T-helper 17 cell (primary cell): ENCODE data around the gene TMPRSS3. TPM values are rescaled to one million over a fixed set of nuclear protein-coding genes. Genes with fewer than 3 reads are reported as not detected.

Experiments
- ATAC-seq: fragments of 150-1000 bp; cut with Tn5 transposase; 2 replicates; pipeline ENCODE4 v1.10.0; 2021; ENCODE audit warnings: mild to moderate bottlenecking, moderate library complexity
- DNase-seq, 3 donors: peaks; one replicate each; pipeline versions ENCODE4 v3.0.0 to v3.0.0-alpha.2; 2020 to 2021
- H3K9me3 ChIP-seq: one replicate; pipeline ENCODE4 v1.7.0; 2013; ENCODE audit warnings: low read length, mild to moderate bottlenecking; ENCODE audit not compliant: control insufficient read depth, poor library complexity, severe bottlenecking
- H3K27ac Mint-ChIP-seq: one replicate; pipeline ENCODE4 v1.8.0; 2022; ENCODE audit warnings: mild to moderate bottlenecking, moderate library complexity, mixed read lengths
- H3K27me3 Mint-ChIP-seq: one replicate; pipeline ENCODE4 v1.8.0; 2022; ENCODE audit warnings: mixed read lengths
- H3K36me3 Mint-ChIP-seq: one replicate; pipeline ENCODE4 v1.8.0; 2022; ENCODE audit warnings: low read depth, mixed read lengths
- H3K4me1 Mint-ChIP-seq: one replicate; pipeline ENCODE4 v1.8.0; 2022; ENCODE audit warnings: mild to moderate bottlenecking, mixed read lengths
- H3K4me3 Mint-ChIP-seq: one replicate; pipeline ENCODE4 v1.8.0; 2022; ENCODE audit warnings: mild to moderate bottlenecking, moderate library complexity, mixed read lengths
- total RNA-seq, 4 donors: library from RNA in 2 of 4; stranded (reverse) in 2 of 4; gene quantifications; one replicate each; pipeline ENCODE4 v1.2.3 and lab custom pipeline; 2022 to 2026

Gene TMPRSS3
- total RNA-seq, 2 donors from 2014 or later, result 2.8 to 4.5 TPM

DNA sequence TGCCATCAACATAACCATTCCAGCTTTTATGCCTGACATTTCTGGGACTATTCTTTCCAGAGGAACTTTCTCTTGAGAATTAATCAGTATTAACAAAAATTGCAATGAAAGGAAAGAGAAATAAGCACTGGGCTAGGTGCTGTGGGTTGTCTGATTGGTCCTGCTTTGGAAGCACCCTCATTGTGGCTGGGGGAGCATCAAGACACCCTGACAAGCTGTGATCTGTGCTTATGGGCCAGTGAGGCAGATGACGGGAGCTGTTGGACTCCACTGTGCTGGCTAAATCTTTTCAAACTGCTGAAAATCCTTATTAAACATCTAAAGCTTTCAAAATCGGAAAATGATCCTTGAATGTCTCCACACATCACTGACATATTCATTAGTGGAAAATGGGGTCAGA is 27.8 kb upstream of the TMPRSS3 start:
- peak overlapping the region; percentile 96 for H3K27ac Mint-ChIP-seq
- ATAC-seq (no peak), DNase-seq (no peak)
- peak overlapping the region; percentile 92 for H3K4me3 Mint-ChIP-seq
- no peaks in the 10 kb centered on the region for H3K27me3 Mint-ChIP-seq
- H3K36me3 Mint-ChIP-seq, result peaks cover 16% of the 10 kb centered on the region
- peaks cover 63% of the 10 kb centered on the region for H3K4me1 Mint-ChIP-seq
- no peaks in the 10 kb centered on the region for H3K9me3 ChIP-seq

DNA sequence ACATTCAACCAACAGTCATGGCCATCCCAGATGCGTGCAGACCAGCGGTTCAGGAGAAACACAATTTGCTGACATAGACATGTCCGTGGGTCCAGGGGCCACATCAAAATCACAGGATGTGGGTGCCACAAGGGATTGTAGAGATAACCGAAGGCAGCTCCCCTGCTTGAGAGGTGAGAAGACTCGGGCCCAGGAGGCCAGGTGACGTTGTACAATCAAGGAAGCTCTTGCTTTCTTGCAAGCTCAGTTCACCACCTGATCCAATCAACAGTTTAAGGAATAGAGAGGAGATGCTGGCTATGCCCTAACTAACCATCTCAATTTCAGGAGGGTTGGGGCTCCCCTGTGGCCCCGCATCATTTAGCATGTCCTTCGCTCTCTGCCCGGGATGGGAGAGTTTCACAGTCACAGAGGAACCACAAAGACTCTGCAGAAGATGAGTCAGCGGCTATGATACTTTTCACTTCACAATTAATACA is 27.4 kb upstream of the TMPRSS3 start:
- Mint-ChIP-seq H3K4me3 (peak overlapping the region; percentile 92), H3K4me1 (peaks cover 63% of the 10 kb centered on the region), H3K27ac (peak overlapping the region; percentile 96), H3K36me3 (peaks cover 16% of the 10 kb centered on the region), H3K27me3 (no peaks in the 10 kb centered on the region)
- no peaks in the 10 kb centered on the region for H3K9me3 ChIP-seq
- DNase-seq (peak in 1 of 3 donors; percentile 28), ATAC-seq (peak; percentile 19)

DNA sequence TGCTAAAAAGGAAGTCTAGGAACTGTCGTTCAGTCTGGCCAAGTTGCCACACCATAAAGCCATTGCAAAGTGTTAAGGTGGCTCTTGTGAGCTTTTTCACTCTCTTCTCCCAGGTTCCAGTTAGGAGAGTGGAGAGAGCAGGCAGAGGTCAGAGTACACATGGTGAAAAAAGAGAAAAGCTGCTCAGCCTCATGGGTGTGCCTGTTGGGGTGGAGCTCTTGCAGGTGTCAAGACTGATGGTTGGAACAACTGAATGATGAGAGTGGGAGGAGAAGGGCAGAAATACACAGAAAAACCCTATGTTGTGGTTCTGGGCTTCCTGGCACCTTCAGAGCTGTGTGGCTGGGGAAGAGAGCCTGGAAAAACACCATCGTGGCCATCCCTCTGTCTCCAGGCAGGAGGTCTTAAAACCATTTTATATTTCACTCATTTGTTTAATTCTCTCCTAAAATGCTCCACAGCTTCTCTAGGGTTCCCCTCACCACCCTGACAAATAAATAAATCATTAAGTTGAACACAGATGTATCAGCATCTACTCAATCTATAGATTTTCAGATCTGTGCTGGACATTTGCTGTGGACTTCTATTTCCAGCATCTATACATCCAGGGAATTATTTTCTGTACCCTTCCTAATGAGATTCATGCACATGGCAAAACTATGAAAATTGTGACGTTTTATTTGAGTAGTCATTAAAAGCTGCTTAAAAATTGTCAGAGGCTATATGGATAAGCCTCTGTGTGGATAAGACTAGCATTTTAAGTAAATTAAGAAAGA is 25.4 kb upstream of the TMPRSS3 start:
- Mint-ChIP-seq H3K4me3 (peak overlapping the region; percentile 47), H3K36me3 (peaks cover 14% of the 10 kb centered on the region), H3K27me3 (no peaks in the 10 kb centered on the region), H3K27ac (peak overlapping the region; percentile 96), H3K4me1 (peaks cover 59% of the 10 kb centered on the region)
- ATAC-seq (no peak), DNase-seq (no peak)
- H3K9me3 ChIP-seq, result no peaks in the 10 kb centered on the region

DNA sequence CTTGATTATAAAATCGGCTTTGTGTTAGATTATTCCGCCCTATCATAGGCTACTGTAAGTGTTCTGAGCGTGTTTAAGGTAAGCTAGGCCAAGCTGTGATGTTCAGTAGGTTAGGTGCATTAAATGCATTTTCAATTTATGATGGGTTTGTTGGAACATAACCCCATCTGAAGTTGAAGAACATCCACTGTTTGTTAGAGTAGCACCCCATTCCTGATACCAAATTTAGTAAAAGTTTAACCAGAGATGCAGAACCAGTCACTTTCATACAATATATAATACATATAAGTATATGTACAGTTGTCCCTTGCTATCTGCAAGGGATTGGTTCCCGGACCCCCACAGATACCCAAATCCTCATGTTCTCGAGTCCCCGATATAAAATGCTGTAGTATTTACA is 24.0 kb upstream of the TMPRSS3 start:
- peaks cover 10% of the 10 kb centered on the region for H3K36me3 Mint-ChIP-seq
- peaks cover 59% of the 10 kb centered on the region for H3K4me1 Mint-ChIP-seq
- peak overlapping the region; percentile 96 for H3K27ac Mint-ChIP-seq
- no peaks in the 10 kb centered on the region for H3K27me3 Mint-ChIP-seq
- DNase-seq, result no peak
- H3K4me3 Mint-ChIP-seq, result no peak overlapping the region
- H3K9me3 ChIP-seq, result no peaks in the 10 kb centered on the region
- no peak for ATAC-seq

DNA sequence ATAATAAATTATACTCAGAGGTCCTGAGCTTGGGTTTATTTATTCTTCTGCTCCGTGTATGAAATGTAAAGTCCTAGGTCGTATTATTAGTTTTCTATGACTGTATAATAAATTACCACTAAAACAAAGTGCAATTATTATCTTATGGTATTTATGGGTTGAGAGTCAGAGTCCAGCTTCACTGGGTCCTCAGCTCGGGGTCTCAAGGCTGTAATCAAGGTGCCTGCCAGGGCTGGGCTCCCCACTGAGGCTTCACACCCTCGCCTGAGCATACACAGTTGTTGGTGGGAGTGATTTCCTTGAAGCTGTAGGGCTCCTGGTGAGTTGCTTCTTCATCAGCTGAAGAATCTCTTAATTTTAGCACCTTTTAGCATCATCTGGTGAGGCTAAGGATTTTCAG is 23.0 kb upstream of the TMPRSS3 start:
- Mint-ChIP-seq H3K4me3 (no peak overlapping the region), H3K36me3 (peaks cover 15% of the 10 kb centered on the region), H3K4me1 (peaks cover 59% of the 10 kb centered on the region), H3K27me3 (no peaks in the 10 kb centered on the region), H3K27ac (no peak overlapping the region)
- ATAC-seq (no peak), DNase-seq (no peak)
- no peaks in the 10 kb centered on the region for H3K9me3 ChIP-seq

DNA sequence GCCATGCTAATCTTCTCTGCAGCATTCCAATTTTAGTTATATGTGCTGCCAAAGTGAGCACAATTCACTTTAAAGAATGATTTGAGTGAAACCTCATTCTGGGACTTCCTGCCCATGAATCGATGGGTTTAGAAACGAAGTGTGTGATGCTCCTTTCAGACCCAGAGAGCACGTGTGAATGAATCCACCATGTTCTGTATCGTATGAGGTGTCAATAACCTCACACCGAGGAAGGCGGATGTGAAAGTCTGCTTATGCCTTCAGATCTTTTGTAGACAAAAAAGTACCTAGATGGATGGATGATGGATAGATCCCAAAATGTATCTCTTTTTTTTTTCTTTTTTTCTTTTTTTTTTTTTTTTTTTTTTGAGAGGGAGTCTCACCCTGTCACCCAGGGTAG is 21.7 kb upstream of the TMPRSS3 start:
- no peak for ATAC-seq
- no peak overlapping the region for H3K4me3 Mint-ChIP-seq
- no peak overlapping the region for H3K27ac Mint-ChIP-seq
- peaks cover 20% of the 10 kb centered on the region for H3K36me3 Mint-ChIP-seq
- H3K27me3 Mint-ChIP-seq, result no peaks in the 10 kb centered on the region
- DNase-seq, result no peak
- peaks cover 61% of the 10 kb centered on the region for H3K4me1 Mint-ChIP-seq
- H3K9me3 ChIP-seq, result no peaks in the 10 kb centered on the region

DNA sequence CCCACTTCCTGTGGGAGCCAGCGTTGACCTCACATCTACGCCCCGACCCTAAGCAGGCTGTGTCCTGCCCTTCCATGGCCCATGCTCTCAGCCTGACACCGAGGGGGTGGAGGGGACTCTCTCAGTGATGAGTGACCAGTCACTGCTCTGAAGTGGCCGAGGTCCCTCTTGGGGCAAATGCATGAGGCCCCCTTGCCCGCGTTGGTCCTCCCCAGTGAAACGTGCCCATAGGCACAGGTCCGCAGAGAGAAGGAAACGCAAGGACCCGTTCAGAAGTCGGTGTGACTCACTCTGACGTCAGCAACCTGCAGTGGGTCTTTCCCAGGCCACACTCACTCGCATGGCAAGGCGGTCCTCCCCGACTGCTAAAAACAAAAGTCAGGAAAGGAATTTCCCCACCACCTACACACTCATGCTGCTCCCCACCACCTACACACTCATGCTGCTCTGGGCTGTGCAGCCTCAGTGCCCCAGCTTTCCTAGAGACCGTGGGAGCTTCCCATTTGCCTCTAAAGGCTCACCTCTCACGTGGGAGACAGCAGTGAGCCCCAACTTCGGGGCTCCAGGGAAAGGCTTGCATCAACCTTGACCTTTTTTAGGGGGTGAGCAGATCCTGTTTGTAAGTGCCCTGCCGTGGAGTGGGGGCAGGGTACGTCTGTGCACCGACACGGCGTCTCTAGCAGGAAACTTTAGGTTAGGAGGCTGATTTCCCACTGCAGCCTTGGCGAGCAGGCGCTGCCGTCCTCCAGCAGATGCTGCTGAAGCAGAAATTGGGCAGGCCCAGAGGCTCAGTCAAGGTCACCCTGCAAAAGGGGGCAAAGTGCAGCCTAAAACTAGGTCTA is 19.3 kb upstream of the TMPRSS3 start:
- Mint-ChIP-seq H3K4me3 (peak overlapping the region; percentile 86), H3K4me1 (peaks cover 45% of the 10 kb centered on the region), H3K27me3 (no peaks in the 10 kb centered on the region)

DNA sequence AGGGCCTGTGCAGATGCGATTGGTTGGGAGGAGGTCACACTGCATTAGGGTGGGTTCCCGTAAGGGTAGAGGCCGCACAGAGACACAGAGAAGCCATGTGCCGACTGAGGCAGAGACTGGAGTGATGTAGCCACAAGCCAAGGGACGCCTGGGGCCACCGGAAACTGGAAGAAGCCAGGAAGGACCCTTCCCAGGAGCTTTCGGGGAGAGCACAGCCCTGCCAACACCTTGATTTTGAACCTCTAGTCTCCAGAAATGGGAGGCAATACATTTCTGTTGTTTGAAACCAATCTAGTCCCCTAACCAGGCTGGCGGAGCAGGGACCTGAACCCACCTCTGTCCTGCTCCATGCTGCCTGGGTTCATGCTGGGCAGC is 18.7 kb upstream of the TMPRSS3 start:
- Mint-ChIP-seq H3K4me1 (peaks cover 45% of the 10 kb centered on the region), H3K27ac (no peak overlapping the region), H3K4me3 (peak overlapping the region; percentile 86), H3K36me3 (peaks cover 19% of the 10 kb centered on the region), H3K27me3 (no peaks in the 10 kb centered on the region)
- ATAC-seq (no peak), DNase-seq (no peak)
- H3K9me3 ChIP-seq, result no peaks in the 10 kb centered on the region

More for the DNA sequence above, 19.3 kb upstream of the TMPRSS3 start:
- Mint-ChIP-seq H3K36me3 (peaks cover 15% of the 10 kb centered on the region), H3K27ac (no peak overlapping the region)
- H3K9me3 ChIP-seq, result no peaks in the 10 kb centered on the region
- DNase-seq (peak; percentile 73 to 84 (median 73)), ATAC-seq (peak; percentile 95)

DNA sequence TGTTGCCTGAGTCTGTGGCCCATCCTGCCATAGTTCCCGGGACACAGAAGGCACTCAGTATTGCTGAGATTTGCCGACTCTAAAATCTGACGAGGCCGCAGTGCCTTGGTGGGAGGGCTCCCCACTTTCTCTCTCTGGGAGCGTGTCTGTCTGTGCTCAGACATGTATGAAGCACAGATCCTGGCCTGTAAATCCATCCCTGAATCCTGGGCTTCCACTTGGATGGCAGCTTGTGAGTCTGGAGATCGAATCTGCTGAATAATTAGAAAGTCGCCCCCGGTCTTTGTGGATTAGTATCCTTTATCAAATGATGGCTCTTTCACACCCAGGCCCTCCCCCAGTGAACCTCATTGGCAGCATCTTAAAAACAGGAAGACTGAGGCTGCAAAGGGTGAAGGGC is 18.2 kb upstream of the TMPRSS3 start:
- no peak for ATAC-seq
- Mint-ChIP-seq H3K36me3 (peaks cover 15% of the 10 kb centered on the region), H3K27ac (no peak overlapping the region)

DNA sequence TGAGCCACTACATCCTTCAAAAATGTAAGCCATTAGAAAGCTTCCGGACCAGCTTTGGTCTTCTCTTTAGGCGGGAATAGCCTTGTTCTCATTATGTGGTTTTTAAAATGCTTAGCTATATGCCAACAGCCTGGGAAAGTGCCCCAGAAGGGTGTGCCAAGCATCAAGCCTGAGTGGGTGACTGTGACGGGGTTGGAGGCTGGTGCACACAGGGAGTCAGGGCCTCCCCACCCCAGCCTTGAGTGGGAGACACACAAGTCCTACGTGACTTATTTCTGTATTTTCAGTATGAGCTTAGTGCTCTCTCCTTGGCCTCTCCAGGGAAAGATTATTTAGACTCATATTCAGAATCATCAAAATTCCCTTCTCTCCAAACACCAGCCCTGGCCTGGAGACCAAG is 17.6 kb upstream of the TMPRSS3 start:
- Mint-ChIP-seq H3K4me1 (peaks cover 43% of the 10 kb centered on the region), H3K27me3 (no peaks in the 10 kb centered on the region), H3K27ac (no peak overlapping the region), H3K4me3 (peak overlapping the region; percentile 86), H3K36me3 (peaks cover 15% of the 10 kb centered on the region)
- H3K9me3 ChIP-seq, result no peaks in the 10 kb centered on the region
- no peak for DNase-seq
- ATAC-seq, result no peak

More for the DNA sequence above, 18.2 kb upstream of the TMPRSS3 start:
- Mint-ChIP-seq H3K4me3 (peak overlapping the region; percentile 86), H3K4me1 (peaks cover 43% of the 10 kb centered on the region), H3K27me3 (no peaks in the 10 kb centered on the region)
- no peaks in the 10 kb centered on the region for H3K9me3 ChIP-seq
- DNase-seq, result no peak

DNA sequence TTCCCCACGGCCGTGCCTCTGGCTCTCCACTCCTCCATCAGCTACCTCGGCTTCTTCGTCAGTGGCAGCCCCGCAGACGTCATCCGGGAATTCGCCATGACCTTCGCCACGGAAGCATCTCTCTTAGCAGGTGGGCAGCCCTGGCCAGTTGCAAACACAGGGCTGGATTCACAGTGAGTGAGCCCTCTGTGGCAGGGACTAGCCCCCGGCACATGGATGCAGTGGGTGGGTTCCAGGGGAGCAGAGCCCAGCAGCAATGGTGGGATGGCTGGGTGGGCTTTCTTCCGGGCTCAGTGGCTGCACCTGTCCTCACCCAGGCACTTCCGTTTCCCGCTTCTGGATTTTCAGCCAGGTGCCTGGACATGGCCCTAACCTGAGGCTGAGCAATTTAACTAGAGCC is 17.2 kb upstream of the TMPRSS3 start:
- peak overlapping the region; percentile 86 for H3K4me3 Mint-ChIP-seq
- no peaks in the 10 kb centered on the region for H3K27me3 Mint-ChIP-seq
- no peak overlapping the region for H3K27ac Mint-ChIP-seq
- peaks cover 15% of the 10 kb centered on the region for H3K36me3 Mint-ChIP-seq
- ATAC-seq, result no peak
- peaks cover 46% of the 10 kb centered on the region for H3K4me1 Mint-ChIP-seq
- no peaks in the 10 kb centered on the region for H3K9me3 ChIP-seq
- no peak for DNase-seq

DNA sequence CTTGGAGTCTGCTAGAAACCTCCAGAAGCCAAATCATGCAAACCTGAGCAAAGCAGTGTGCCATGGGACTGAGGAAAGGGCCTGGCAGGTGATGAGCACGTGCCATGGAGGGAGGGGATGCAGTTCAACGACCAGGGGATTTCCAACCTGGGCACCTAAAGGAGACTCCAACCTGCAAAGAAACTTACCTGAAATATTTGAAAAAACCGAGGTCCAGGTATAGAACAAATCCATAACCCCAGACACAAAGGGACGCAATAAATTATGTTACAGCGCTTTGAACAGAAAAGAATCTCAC is 16.7 kb upstream of the TMPRSS3 start:
- H3K4me3 Mint-ChIP-seq, result no peak overlapping the region
- DNase-seq (no peak), ATAC-seq (no peak)
- peaks cover 49% of the 10 kb centered on the region for H3K4me1 Mint-ChIP-seq
- no peaks in the 10 kb centered on the region for H3K27me3 Mint-ChIP-seq
- no peak overlapping the region for H3K27ac Mint-ChIP-seq
- H3K36me3 Mint-ChIP-seq, result peaks cover 15% of the 10 kb centered on the region
- H3K9me3 ChIP-seq, result no peaks in the 10 kb centered on the region

DNA sequence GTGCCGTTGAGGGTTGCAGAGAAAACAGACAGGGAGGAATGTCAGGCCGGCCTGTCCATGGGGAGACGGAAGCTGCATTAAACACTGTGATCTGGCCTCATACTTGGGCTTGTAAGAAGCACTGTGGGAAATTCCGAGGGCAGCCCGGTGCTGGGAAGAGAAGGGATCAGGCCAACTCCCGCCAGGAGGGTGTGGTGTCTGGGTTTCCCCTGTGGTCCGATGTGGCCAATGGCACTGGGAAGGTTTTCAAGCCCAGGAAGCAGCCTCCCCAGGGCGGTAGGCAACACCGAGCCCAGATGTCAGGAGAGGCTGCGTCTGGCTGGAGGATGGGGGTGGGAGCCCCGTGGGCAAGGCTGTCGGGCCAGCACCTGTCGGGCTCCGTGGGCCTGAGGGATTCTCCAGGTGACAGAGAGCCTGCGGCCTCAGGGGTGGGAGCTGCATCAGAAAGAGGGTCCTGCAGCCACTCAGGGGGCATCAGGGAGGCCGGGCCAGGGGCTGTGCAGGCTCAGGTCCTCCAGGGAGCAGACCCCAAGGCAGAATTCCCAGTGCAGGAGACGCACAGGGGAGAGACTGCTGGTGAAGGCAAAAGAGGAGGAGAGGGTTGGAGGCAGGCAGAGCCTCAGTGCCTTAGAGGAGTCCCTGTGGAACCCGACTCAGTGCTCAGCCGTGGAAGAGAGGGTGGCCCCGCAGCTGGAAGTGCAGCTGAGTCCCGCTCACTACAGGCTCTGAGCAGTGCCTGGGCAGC is 16.2 kb upstream of the TMPRSS3 start:
- no peaks in the 10 kb centered on the region for H3K27me3 Mint-ChIP-seq
- no peak overlapping the region for H3K27ac Mint-ChIP-seq
- ATAC-seq, result no peak
- no peak overlapping the region for H3K4me3 Mint-ChIP-seq
- no peaks in the 10 kb centered on the region for H3K9me3 ChIP-seq
- DNase-seq, result peak in 1 of 3 donors; percentile 36
- peaks cover 15% of the 10 kb centered on the region for H3K36me3 Mint-ChIP-seq
- H3K4me1 Mint-ChIP-seq, result peaks cover 49% of the 10 kb centered on the region
